Dermis blood vessel endothelial cell (primary cell): Measurements from ENCODE around the gene GLS. TPM values are rescaled to one million over a fixed set of nuclear protein-coding genes. Genes with fewer than 3 reads are reported as not detected.
A peak's percentile ranks its signal among the peaks of the same experiment; 100 is the strongest.

Experiments used
- DNase-seq: peaks from one replicate; pipeline ENCODE4 v3.0.0; 2010
- total RNA-seq: library from RNA; depleted of rRNA; stranded (reverse); fragments of >200 nt; gene quantifications from 2 replicates; pipeline ENCODE4 v1.2.3, GENCODE V29; 2014

Gene GLS
- total RNA-seq, 1 donor from 2014 or later, result 284 TPM

DNA sequence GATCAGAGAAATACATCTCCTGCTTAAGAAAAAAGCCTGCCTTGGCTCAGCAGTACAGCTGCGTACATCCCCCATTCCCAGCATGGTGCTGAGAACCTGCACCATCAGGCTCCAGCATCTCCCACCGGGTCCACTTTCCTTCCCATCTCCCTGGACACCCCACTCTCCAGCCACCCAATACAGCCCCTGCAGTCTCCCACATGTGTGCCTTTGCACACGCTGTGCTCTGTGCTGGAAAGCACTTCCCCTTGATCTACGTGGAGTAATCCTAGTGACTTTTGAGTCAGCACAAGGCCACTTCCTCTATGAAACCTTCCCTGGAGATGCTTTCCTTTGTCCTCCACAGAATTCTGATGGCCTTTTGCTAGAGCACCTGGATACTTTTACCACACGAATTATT, 116.3 kb downstream of the GLS start:
- DNase-seq, result no peak

GRCh38 chr2:190997526-190998113, 117.0 kb downstream of the GLS start:
- DNase-seq, result no peak

- no peak for DNase-seq
Measured at GRCh38 chr2:190999058-190999457, 118.4 kb downstream of the GLS start.

GRCh38 chr2:190999949-191000665, 119.5 kb downstream of the GLS start:
- DNase-seq, result no peak

- DNase-seq, result no peak
Measured at GRCh38 chr2:191001032-191001431, 120.4 kb downstream of the GLS start.

DNA sequence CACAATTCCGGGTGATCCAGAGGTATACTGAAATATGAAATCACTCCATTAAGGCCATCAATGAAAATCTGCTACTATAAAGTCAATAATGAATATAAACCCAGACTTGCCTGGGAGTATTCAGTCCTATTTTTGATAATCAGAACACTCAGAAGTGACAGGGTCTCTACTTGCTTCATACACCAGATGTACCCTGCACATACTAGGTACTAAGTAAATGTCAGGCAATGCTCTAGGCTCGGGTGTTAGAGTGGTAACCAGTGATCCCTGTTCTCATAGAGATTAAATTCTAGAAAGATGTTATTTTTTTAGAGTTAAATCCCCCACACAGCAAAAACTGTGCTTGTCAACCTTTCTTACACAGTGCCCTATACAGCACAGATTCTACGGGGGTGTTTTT, 121.0 kb downstream of the GLS start:
- DNase-seq, result no peak

- no peak for DNase-seq
Measured at GRCh38 chr2:191003405-191004309, 123.0 kb downstream of the GLS start.

DNA sequence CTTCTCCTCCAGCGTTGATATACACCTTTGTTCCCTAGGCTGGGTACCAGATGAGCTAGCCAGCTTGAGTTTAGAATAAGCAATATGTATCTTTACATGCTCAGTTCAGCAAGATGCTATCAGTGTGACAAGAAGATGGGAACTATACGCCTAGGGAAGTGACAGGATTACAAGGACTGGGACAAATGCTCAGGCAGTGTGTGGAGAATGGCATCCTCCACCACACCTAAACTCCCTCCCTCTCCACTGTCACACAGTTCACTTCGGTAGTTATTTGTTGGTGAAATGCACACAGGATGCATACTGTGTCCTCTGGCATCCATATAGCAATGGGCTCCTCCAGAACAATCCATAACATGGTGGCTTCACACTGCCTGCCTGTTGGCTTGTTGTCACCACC, 125.7 kb downstream of the GLS start:
- DNase-seq, result no peak

- DNase-seq, result no peak
Measured at GRCh38 chr2:191006997-191007783, 126.6 kb downstream of the GLS start.

- DNase-seq, result no peak
Measured at GRCh38 chr2:191008286-191008685, 127.7 kb downstream of the GLS start.

GRCh38 chr2:191009541-191010374, 129.1 kb downstream of the GLS start:
- DNase-seq, result no peak

DNA sequence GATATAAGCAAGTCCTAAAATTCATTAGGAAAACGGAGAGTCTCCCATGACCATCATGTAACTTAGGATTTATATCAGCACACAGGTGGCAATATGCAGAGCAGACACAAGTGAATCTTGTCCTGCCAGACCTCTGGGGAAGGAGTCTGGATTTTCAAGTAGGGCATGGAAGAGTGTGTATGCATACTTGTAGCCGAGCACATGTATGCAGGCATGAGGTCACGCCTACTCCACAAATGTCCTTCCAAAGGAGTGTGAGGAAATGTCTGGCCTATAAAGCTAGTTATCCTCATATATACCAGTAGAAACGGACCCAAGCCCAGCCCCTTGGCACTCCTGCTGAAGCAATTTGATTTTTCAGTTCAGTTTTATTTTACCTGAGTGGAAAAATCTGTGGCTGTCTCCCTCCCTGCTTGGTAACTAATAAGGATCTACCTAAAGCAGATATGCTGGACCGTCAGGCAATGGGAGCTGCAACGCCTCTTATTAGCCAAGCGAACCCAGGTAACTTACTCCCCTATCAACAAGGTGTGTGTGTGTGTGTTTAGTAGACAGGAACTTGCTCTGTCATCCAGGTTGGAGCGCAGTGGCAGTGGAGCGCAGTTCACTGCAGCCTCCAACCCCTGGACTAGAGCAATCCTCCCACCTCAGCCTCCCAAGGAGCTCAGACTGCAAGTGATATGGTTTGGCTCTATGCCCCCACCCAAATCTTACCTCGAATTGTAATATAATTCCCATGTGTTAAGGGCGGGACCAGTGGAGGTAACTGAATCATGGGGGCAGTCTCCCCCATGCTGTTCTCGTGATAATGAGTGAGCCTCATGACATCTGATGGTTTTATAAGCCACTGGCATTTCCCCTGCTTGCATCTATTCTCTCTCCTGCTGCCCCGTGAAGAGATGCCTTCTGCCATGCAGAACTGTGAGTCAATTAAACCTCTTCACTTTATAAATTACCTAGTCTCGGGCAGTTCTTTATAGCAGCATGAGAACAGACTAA, 130.6 kb downstream of the GLS start:
- no peak for DNase-seq

- DNase-seq, result no peak
Measured at GRCh38 chr2:191012346-191012745, 131.7 kb downstream of the GLS start.

GRCh38 chr2:191012845-191013681, 132.4 kb downstream of the GLS start:
- no peak for DNase-seq

- DNase-seq, result no peak
Measured at GRCh38 chr2:191013682-191013931, 133.0 kb downstream of the GLS start.

- peak; percentile 95 for DNase-seq
Measured at GRCh38 chr2:191013932-191014652, 133.5 kb downstream of the GLS start, which contains the start of gene STAT1. Gene STAT1, minus strand, starts transcription at chr2:191014171. Its CDS starts 4,168 bp downstream, at chr2:191010003.

GRCh38 chr2:191014653-191015020, 134.0 kb downstream of the GLS start:
- DNase-seq, result no peak
